GM12874 (cell line): ENCODE data around the gene PDZD8.

ENCODE experiments used
- CTCF ChIP-seq: IDR thresholded peaks from 2 replicates; pipeline ENCODE4 v1.5.1; 2011; ENCODE audit warnings: low read depth, mild to moderate bottlenecking, control low read depth, low read length, moderate library complexity; ENCODE audit not compliant: insufficient read depth

PDZD8 gene

GRCh38 chr10:117241541-117242462 is 133.4 kb downstream of the PDZD8 start:
- TF ChIP-seq CTCF, result no peak

- TF ChIP-seq CTCF, result no peak
Measured at GRCh38 chr10:117240621-117241529, 134.4 kb downstream of the PDZD8 start, which contains the start of gene SLC18A2. Gene SLC18A2, plus strand, starts transcription at chr10:117241114. Its CDS starts 580 bp downstream, at chr10:117241694.

- TF ChIP-seq CTCF, result no peak
Measured at GRCh38 chr10:117239721-117240620, 135.3 kb downstream of the PDZD8 start.

- TF ChIP-seq CTCF, result no peak
Measured at GRCh38 chr10:117239051-117239450, 136.2 kb downstream of the PDZD8 start.

- no peak for TF ChIP-seq CTCF
Measured at GRCh38 chr10:117237401-117237991, 137.7 kb downstream of the PDZD8 start.

- no peak for TF ChIP-seq CTCF
Measured at GRCh38 chr10:117228210-117228609, 147.0 kb downstream of the PDZD8 start.
